Lung (tissue), 12 donors: Measurements from ENCODE around the gene PRDM15. TPM values are rescaled to one million over a fixed set of nuclear protein-coding genes. Genes with fewer than 3 reads are reported as not detected.

Experiments used
- ATAC-seq: fragments of 200-7000 bp; cut with Tn5 transposase; one replicate; pipeline ENCODE4 v1.9.1; 2020; ENCODE audit warnings: moderate number of reproducible peaks; ENCODE audit not compliant: insufficient read depth, low FRiP score
- DNase-seq, 3 donors: peaks; one replicate each; pipeline ENCODE4 v3.0.0-alpha.2; 2013 to 2017
- H3K27ac ChIP-seq, 2 donors: one replicate each; pipeline ENCODE4 v1.5.1; 2013; ENCODE audit warnings: mild to moderate bottlenecking in 2 of 2, moderate library complexity in 2 of 2, control low read depth in 1 of 2, inconsistent platforms in 1 of 2, low read depth in 1 of 2, low read length in 1 of 2
- H3K27me3 ChIP-seq, 3 donors: one replicate each; pipeline ENCODE4 v1.5.1; 2013; ENCODE audit warnings: low read length in 2 of 3; ENCODE audit not compliant: control insufficient read depth in 3 of 3, insufficient read depth in 3 of 3
- H3K36me3 ChIP-seq, 4 donors: one replicate each; pipeline ENCODE4 v1.5.1; 2013; ENCODE audit warnings: low read length in 4 of 4, mild to moderate bottlenecking in 1 of 4, moderate library complexity in 1 of 4; ENCODE audit not compliant: control insufficient read depth in 4 of 4, insufficient read depth in 4 of 4
- H3K4me1 ChIP-seq, 5 donors: one replicate each; pipeline ENCODE4 v1.5.1; 2013; ENCODE audit warnings: low read length in 5 of 5, mild to moderate bottlenecking in 2 of 5, moderate library complexity in 1 of 5; ENCODE audit not compliant: control insufficient read depth in 5 of 5, insufficient read depth in 5 of 5
- H3K4me3 ChIP-seq: one replicate; pipeline ENCODE4 v1.5.1; 2013; ENCODE audit warnings: mild to moderate bottlenecking, control low read depth, moderate library complexity
- H3K9ac ChIP-seq, 2 donors: one replicate each; pipeline ENCODE4 v1.5.1; 2013; ENCODE audit warnings: low read length in 2 of 2, control low read depth in 1 of 2; ENCODE audit not compliant: insufficient read depth in 1 of 2
- H3K9me3 ChIP-seq, 4 donors: one replicate each; pipeline ENCODE4 v1.5.1; 2013; ENCODE audit warnings: low read length in 3 of 4, mild to moderate bottlenecking in 1 of 4, moderate library complexity in 1 of 4; ENCODE audit not compliant: control insufficient read depth in 4 of 4, insufficient read depth in 3 of 4
- CTCF ChIP-seq: IDR thresholded peaks from 2 replicates; pipeline ENCODE4 v1.5.1; 2012; ENCODE audit warnings: mild to moderate bottlenecking; ENCODE audit errors: control extremely low read depth, extremely low read depth
- WGBS, 2 donors: extraction: QIAGEN DNeasy Blood & Tissue Kit; methylation state at CpG; one replicate each; pipeline ENCODE4 v1.1.7; 2013; 5-methylcytosine and 5-hydroxymethylcytosine counted together
- polyA plus RNA-seq, 2 donors: library from polyadenylated mRNA; stranded (reverse); fragments of 200-250 nt; gene quantifications; one replicate each; pipeline ENCODE4 v1.2.1, GENCODE V29; 2013
- total RNA-seq, 2 donors: library from RNA; depleted of rRNA in 1 of 2; stranded (reverse); fragments of >200 nt in 1 of 2; gene quantifications; one replicate each; pipeline ENCODE4 v1.2.1, GENCODE V29; 2014 to 2021
- donor health status: control.
- donor health status: control.
- donor health status: Bipolar disorder and iron deficiency.
- donor health status: healthy.
- donor health status: DM: yes; HTN: yes; CAD: no.

PRDM15 gene
- total and polyA plus RNA-seq, 4 donors = 2.4 to 7.2 (median 4.1) TPM

GRCh38 chr21:41885341-41886024 lies 6.3 kb upstream of the PRDM15 start:
- WGBS, 2 donors = 30 to 53% methylated on average over 22 of the region's 22 CpGs
- no peak for TF ChIP-seq CTCF
- ATAC-seq (no peak), DNase-seq (peak in 1 of 3 donors; percentile 13)
- no peak overlapping the region for H3K9ac ChIP-seq
- no peaks in the 10 kb centered on the region for H3K27me3 ChIP-seq
- H3K27ac ChIP-seq = no peak overlapping the region
- H3K36me3 ChIP-seq = peaks cover 0 to 11% (median 0%) of the 10 kb centered on the region in 4 donors
- no peak overlapping the region for H3K4me3 ChIP-seq
- no peaks in the 10 kb centered on the region for H3K4me1 ChIP-seq
- no peaks in the 10 kb centered on the region for H3K9me3 ChIP-seq

GRCh38 chr21:41884501-41885030 lies 5.4 kb upstream of the PRDM15 start:
- Histone ChIP-seq H3K4me1 (peaks cover 0 to 2% (median 0%) of the 10 kb centered on the region in 5 donors), H3K27ac (no peak overlapping the region), H3K27me3 (no peaks in the 10 kb centered on the region), H3K9ac (no peak overlapping the region), H3K4me3 (no peak overlapping the region), H3K36me3 (peaks cover 0 to 11% (median 0%) of the 10 kb centered on the region in 4 donors), H3K9me3 (no peaks in the 10 kb centered on the region)
- ATAC-seq (no peak), DNase-seq (no peak)
- WGBS, 2 donors = 89 to 94% methylated on average over 19 of the region's 19 CpGs
- TF ChIP-seq CTCF = no peak

GRCh38 chr21:41883582-41883981 lies 4.4 kb upstream of the PRDM15 start:
- ATAC-seq (no peak), DNase-seq (no peak)
- no peaks in the 10 kb centered on the region for H3K9me3 ChIP-seq
- no peaks in the 10 kb centered on the region for H3K27me3 ChIP-seq
- no peak overlapping the region for H3K4me3 ChIP-seq
- H3K36me3 ChIP-seq = peaks cover 0 to 4% (median 0%) of the 10 kb centered on the region in 4 donors
- TF ChIP-seq CTCF = no peak
- peaks cover 0 to 2% (median 0%) of the 10 kb centered on the region in 5 donors for H3K4me1 ChIP-seq
- 95 to 99% methylated on average over 5 of the region's 5 CpGs for WGBS, 2 donors
- H3K27ac ChIP-seq = no peak overlapping the region
- no peak overlapping the region for H3K9ac ChIP-seq
